Measurements from ENCODE around the gene RAB23.

GRCh38 chr6:57224769-57225515, 2.8 kb upstream of the RAB23 start:
- TF ChIP-seq PHF8 (conservative IDR thresholded peaks at IDR 0.05; ENCODE audit: low read depth, low read length) = no peak
- TF ChIP-seq CEBPB (IDR thresholded peaks at IDR 0.05; ENCODE audit: low read depth, low read length) = no peak
- TF ChIP-seq CTCF (IDR thresholded peaks at IDR 0.05; ENCODE audit: control extremely low read depth in 1 of 3, insufficient read depth in 1 of 3, low read depth in 1 of 3, low read length in 3 of 3) = no peak
- no peak for TF ChIP-seq NRF1 (IDR thresholded peaks at IDR 0.05; ENCODE audit: low read depth, low read length)
- TF ChIP-seq POLR2AphosphoS5 (IDR thresholded peaks at IDR 0.05; ENCODE audit: low read depth, low read length) = no peak
- TF ChIP-seq RAD21 (IDR thresholded peaks at IDR 0.05 in 1 of 2, conservative IDR thresholded peaks at IDR 0.05 in 1 of 2; ENCODE audit: low read depth in 2 of 2, low read length in 2 of 2) = no peak
- TF ChIP-seq, protein P1, sequence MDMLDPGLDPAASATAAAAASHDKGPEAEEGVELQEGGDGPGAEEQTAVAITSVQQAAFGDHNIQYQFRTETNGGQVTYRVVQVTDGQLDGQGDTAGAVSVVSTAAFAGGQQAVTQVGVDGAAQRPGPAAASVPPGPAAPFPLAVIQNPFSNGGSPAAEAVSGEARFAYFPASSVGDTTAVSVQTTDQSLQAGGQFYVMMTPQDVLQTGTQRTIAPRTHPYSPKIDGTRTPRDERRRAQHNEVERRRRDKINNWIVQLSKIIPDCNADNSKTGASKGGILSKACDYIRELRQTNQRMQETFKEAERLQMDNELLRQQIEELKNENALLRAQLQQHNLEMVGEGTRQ (IDR thresholded peaks at IDR 0.05; ENCODE audit: low read length) = no peak
- no peak for TF ChIP-seq RBBP5 (IDR thresholded peaks at IDR 0.05; ENCODE audit: borderline replicate concordance, low read depth, low read length)
- no peak for TF ChIP-seq RFX5 (IDR thresholded peaks at IDR 0.05; ENCODE audit: borderline replicate concordance, low read depth, low read length)
- no peak for TF ChIP-seq ZNF274 (IDR thresholded peaks at IDR 0.05; ENCODE audit: borderline replicate concordance, extremely low read depth, low read length)
- no peak for TF ChIP-seq RNF2 (IDR thresholded peaks at IDR 0.05; ENCODE audit: borderline replicate concordance, low read depth, low read length, missing control alignments, poor library complexity, severe bottlenecking)
- no peak for TF ChIP-seq MAX (IDR thresholded peaks at IDR 0.05)
- TF ChIP-seq ASH2L (IDR thresholded peaks at IDR 0.05; ENCODE audit: low read length) = no peak
- no peak for TF ChIP-seq GABPA (IDR thresholded peaks at IDR 0.05; ENCODE audit: borderline replicate concordance, insufficient read depth, low read length)
